Middle frontal gyrus (tissue), 1 donor: ENCODE results near the gene ZDHHC11B.
"Not testable (repeated sequence)": the region's sequence is repeated elsewhere in the genome, so short reads cannot be mapped to it uniquely, and the experiment has no call there.

Source experiments
- DNase-seq: peaks from one replicate; pipeline ENCODE4 v3.0.0-alpha.2; 2015; ENCODE audit warnings: low spot score; ENCODE audit errors: extremely low spot score

ZDHHC11B gene

DNA sequence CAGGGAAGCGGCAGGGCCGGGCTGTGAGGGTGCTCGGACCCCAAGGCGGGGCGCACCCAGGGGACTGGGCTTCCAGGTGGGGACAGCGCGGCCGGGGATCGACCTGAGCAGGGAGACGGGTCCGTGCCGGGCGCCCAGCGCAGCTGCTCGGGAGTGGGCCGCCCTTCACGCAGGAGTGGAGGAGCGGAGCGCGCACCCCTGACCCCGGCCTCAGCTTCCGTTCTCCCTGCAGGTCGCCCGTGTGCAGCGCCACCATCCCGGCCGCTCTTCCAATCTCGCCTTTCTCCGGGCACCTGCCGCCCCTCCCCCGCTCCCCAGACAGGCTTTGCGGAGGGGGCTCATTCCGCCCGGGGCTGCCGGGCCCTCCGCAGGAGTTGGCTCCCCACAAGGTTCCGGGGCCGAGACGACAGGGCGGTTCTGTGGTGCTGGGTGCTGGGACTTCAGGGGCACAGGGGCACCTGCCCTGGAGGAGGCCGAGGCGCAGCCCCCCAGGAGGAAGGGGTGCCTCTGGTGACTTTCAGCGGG is 714 bp upstream of the ZDHHC11B start:
- not testable (repeated sequence) for DNase-seq

DNA sequence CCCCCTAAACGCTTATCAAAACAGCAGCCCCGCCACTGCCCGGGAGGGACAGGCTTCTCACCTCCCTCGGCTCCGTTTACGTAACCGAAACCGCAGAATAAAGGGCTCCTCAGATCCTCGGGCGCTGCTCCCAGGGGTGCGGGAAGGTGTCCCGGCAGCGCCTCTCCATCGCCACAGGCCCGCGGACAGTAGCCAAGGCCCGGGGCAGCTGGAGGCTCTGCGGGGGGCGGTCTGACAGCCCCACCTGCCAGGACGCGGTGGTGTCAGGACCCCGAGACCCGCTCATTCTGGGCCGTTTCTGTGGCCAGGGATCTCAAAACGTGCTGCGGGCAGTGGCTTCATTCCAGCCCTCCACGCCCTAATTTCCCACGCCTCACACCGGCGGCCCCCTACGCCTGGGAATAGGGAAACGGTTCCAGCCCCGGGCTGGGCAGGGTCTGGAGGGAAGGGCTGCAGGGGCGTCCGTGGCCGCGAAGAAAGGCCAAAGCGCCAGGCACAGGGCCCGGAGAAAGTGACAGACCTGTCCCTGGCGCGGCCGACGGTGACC is 575 bp downstream of the ZDHHC11B start:
- DNase-seq = not testable (repeated sequence)

- DNase-seq = not testable (repeated sequence)
Observed at GRCh38 chr5:783049-783802, 1.3 kb downstream of the ZDHHC11B start.

- DNase-seq = not testable (repeated sequence)
Observed at GRCh38 chr5:782356-782755, 2.2 kb downstream of the ZDHHC11B start.

DNA sequence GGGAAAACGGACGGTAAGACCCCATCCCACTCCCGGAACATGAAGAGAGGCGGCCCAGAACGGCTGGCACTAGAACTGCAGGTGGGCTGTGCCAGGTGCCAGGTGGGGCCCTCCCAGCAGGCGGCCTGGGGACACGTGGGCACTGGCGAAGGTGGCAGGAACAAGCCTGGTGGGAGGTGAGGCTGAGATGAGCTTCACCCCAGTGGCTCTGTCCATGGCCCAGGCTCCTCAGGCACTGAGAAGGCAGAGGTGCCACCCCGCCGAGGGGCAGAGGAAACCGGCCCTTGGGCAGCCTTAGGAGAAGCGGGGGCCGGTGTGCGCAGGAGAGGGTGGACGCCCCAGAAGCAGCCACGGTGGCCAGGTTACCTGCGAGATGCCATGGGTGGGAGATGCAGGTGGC is 4.0 kb downstream of the ZDHHC11B start:
- not testable (repeated sequence) for DNase-seq

DNA sequence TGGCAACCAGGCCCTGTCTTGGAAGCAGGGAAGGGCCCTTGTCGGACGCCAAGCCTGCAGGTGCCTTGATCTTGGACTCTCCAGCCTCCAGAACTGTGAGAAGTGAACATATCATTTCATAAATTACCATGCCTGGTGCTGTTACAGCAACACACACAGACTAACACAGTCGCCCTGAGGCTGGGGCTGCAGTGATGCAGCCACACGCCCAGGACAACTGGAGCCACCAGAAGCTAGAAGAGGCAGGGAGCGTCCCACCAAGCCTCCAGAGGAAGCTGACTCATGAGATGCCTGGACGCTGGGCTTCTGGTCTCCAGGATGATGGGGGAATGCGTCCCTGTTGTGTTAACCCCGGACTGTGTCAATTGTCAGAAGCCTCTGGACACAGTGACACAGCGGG is 5.6 kb downstream of the ZDHHC11B start:
- DNase-seq = not testable (repeated sequence)

GRCh38 chr5:778421-778820 is 6.1 kb downstream of the ZDHHC11B start:
- not testable (repeated sequence) for DNase-seq

GRCh38 chr5:777756-778161 is 6.8 kb downstream of the ZDHHC11B start:
- DNase-seq = no peak

GRCh38 chr5:776862-777711 is 7.4 kb downstream of the ZDHHC11B start:
- DNase-seq = no peak

- no peak for DNase-seq
Observed at GRCh38 chr5:775961-776861, 8.3 kb downstream of the ZDHHC11B start.

DNA sequence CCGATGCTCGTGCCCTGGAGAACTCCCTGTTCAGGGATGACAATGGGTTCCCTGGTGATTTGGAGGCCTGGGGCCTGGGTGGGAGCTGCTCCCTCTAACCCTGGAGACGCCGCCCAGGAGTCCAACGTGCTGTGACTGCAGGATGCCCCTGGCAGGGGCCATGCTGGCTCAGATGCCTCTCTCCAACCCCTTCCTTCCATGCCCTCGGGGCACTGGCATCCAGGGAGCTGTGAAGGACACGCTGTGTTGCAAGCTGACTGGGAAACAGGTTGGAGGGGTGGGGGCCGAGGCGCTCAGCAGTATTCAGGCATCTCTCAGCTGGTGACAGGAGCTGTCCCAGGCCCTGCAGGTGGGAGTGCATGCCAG is 9.0 kb downstream of the ZDHHC11B start:
- DNase-seq = not testable (repeated sequence)

DNA sequence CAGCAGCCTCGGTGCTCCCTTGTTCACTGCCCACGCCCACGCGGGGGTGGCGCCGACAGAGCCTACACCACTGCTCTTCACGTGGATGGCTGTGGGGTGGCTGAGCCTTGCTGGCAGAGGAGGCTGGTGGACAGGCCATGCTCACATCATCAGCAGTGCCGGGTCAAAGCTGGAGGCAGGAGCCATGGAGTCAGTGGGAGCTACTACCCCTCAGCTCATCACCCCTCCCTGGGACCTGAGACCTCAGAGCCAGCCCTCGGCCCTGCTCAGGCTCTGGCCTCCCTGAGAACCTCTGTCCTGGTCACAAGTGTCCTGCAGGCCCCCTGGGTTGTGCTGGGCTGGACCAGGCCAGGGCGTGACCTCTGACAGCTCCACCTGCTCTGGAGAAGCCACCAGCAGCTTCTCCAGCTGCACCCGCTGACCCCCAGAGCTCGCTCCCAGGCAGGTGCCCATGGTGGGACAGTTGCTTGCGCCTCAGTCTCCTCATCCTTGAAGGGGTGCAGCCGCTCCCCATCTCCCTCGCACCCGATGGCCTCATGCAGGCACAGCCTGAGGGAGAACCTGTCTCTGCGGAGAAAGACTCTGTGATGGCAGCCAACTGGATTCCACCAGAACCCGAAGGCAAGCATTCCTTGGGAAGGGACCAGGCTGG is 9.5 kb downstream of the ZDHHC11B start:
- not testable (repeated sequence) for DNase-seq

GRCh38 chr5:774304-774703 is 10.2 kb downstream of the ZDHHC11B start:
- not testable (repeated sequence) for DNase-seq

DNA sequence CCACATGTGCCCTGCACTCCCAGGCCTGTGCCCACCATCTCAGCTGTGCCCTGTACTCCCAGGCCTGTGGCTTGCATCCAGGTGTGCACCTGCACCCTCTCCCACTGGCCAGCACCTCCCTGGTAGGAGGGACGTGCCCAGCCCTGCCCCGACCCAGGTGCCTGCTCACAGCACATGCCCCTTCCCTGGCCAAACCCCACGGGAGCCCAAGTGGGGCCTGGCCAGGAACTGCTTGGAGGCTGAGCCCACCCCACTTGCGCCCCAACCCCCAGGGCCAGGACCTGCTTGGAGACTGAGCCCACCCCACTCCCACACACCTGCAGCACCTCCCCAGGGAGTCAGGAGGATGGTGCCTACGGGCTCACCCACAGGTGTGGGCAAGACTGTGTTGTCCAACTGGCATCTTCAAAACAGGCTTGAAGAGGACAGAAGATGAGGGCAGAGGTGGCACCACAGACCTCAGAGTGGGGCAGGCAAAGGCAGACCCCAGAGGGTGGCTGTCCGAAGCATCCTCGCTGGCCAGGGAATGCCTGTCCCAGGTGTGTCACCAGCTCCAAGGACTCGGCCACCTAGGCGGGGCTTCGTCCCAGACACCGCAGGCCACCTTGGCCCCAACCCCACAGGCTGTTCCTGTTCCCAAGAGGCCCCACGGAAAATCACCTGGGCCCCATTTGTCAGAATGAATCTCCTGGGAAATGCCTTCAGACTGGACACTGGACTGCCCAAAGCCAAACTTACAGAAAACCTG is 10.8 kb downstream of the ZDHHC11B start:
- DNase-seq = no peak

- not testable (repeated sequence) for DNase-seq
Observed at GRCh38 chr5:772931-773330, 11.6 kb downstream of the ZDHHC11B start.

DNA sequence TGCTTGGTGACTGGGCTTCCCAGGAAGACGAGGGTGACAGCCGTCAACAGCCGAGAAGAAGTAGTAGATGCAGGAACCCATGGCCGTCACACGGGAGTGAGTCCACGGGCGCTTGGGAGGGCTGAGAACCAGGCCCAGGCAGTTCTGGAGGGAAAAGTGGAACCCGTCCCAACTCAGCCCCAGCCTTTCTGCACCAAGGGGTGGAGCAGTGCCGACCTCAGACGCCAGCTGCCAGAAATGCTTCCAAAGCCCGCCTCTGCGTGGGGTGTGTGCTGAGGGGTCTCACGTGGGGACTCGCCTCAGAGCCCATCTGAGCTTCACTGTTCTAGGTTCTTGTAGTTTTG is 12.0 kb downstream of the ZDHHC11B start:
- DNase-seq = not testable (repeated sequence)

GRCh38 chr5:771841-772546 is 12.5 kb downstream of the ZDHHC11B start:
- not testable (repeated sequence) for DNase-seq

GRCh38 chr5:771087-771781 is 13.3 kb downstream of the ZDHHC11B start:
- not testable (repeated sequence) for DNase-seq
